ENCODE results near the gene DBNDD1.

DNA sequence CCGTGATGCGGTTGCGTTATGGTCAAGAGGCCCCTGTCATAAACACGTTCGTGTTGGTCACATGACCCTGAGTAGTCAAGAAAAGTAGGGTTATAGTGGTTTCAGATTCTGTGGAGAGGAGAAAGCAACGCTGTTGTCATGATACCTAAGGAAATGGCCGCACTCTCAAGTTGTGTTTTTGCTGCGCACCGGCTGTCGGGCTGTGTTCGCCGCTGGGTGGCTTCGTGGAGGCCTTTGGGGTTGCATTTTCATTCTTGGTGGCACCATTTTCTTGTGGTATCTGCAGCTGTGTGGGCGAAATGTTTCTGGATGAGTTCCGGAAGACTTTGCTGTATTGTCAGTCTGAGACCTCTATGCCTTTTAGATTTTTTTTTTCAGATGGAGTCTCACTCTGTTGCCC, 35.7 kb downstream of the DBNDD1 start:
- TF ChIP-seq, protein P1, sequence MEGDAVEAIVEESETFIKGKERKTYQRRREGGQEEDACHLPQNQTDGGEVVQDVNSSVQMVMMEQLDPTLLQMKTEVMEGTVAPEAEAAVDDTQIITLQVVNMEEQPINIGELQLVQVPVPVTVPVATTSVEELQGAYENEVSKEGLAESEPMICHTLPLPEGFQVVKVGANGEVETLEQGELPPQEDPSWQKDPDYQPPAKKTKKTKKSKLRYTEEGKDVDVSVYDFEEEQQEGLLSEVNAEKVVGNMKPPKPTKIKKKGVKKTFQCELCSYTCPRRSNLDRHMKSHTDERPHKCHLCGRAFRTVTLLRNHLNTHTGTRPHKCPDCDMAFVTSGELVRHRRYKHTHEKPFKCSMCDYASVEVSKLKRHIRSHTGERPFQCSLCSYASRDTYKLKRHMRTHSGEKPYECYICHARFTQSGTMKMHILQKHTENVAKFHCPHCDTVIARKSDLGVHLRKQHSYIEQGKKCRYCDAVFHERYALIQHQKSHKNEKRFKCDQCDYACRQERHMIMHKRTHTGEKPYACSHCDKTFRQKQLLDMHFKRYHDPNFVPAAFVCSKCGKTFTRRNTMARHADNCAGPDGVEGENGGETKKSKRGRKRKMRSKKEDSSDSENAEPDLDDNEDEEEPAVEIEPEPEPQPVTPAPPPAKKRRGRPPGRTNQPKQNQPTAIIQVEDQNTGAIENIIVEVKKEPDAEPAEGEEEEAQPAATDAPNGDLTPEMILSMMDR (conservative IDR thresholded peaks at IDR 0.05; ENCODE audit: low read depth in 2 of 2), result no peak
- TF ChIP-seq POLR2AphosphoS5 (IDR thresholded peaks at IDR 0.05; ENCODE audit: low read depth) (no peak), EZH2 (IDR thresholded peaks at IDR 0.05; ENCODE audit: low read depth, unreplicated experiment) (no peak)
- TF ChIP-seq, protein P2, sequence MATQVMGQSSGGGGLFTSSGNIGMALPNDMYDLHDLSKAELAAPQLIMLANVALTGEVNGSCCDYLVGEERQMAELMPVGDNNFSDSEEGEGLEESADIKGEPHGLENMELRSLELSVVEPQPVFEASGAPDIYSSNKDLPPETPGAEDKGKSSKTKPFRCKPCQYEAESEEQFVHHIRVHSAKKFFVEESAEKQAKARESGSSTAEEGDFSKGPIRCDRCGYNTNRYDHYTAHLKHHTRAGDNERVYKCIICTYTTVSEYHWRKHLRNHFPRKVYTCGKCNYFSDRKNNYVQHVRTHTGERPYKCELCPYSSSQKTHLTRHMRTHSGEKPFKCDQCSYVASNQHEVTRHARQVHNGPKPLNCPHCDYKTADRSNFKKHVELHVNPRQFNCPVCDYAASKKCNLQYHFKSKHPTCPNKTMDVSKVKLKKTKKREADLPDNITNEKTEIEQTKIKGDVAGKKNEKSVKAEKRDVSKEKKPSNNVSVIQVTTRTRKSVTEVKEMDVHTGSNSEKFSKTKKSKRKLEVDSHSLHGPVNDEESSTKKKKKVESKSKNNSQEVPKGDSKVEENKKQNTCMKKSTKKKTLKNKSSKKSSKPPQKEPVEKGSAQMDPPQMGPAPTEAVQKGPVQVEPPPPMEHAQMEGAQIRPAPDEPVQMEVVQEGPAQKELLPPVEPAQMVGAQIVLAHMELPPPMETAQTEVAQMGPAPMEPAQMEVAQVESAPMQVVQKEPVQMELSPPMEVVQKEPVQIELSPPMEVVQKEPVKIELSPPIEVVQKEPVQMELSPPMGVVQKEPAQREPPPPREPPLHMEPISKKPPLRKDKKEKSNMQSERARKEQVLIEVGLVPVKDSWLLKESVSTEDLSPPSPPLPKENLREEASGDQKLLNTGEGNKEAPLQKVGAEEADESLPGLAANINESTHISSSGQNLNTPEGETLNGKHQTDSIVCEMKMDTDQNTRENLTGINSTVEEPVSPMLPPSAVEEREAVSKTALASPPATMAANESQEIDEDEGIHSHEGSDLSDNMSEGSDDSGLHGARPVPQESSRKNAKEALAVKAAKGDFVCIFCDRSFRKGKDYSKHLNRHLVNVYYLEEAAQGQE (IDR thresholded peaks at IDR 0.05; ENCODE audit: unreplicated experiment), result no peak
- TF ChIP-seq, protein P3, sequence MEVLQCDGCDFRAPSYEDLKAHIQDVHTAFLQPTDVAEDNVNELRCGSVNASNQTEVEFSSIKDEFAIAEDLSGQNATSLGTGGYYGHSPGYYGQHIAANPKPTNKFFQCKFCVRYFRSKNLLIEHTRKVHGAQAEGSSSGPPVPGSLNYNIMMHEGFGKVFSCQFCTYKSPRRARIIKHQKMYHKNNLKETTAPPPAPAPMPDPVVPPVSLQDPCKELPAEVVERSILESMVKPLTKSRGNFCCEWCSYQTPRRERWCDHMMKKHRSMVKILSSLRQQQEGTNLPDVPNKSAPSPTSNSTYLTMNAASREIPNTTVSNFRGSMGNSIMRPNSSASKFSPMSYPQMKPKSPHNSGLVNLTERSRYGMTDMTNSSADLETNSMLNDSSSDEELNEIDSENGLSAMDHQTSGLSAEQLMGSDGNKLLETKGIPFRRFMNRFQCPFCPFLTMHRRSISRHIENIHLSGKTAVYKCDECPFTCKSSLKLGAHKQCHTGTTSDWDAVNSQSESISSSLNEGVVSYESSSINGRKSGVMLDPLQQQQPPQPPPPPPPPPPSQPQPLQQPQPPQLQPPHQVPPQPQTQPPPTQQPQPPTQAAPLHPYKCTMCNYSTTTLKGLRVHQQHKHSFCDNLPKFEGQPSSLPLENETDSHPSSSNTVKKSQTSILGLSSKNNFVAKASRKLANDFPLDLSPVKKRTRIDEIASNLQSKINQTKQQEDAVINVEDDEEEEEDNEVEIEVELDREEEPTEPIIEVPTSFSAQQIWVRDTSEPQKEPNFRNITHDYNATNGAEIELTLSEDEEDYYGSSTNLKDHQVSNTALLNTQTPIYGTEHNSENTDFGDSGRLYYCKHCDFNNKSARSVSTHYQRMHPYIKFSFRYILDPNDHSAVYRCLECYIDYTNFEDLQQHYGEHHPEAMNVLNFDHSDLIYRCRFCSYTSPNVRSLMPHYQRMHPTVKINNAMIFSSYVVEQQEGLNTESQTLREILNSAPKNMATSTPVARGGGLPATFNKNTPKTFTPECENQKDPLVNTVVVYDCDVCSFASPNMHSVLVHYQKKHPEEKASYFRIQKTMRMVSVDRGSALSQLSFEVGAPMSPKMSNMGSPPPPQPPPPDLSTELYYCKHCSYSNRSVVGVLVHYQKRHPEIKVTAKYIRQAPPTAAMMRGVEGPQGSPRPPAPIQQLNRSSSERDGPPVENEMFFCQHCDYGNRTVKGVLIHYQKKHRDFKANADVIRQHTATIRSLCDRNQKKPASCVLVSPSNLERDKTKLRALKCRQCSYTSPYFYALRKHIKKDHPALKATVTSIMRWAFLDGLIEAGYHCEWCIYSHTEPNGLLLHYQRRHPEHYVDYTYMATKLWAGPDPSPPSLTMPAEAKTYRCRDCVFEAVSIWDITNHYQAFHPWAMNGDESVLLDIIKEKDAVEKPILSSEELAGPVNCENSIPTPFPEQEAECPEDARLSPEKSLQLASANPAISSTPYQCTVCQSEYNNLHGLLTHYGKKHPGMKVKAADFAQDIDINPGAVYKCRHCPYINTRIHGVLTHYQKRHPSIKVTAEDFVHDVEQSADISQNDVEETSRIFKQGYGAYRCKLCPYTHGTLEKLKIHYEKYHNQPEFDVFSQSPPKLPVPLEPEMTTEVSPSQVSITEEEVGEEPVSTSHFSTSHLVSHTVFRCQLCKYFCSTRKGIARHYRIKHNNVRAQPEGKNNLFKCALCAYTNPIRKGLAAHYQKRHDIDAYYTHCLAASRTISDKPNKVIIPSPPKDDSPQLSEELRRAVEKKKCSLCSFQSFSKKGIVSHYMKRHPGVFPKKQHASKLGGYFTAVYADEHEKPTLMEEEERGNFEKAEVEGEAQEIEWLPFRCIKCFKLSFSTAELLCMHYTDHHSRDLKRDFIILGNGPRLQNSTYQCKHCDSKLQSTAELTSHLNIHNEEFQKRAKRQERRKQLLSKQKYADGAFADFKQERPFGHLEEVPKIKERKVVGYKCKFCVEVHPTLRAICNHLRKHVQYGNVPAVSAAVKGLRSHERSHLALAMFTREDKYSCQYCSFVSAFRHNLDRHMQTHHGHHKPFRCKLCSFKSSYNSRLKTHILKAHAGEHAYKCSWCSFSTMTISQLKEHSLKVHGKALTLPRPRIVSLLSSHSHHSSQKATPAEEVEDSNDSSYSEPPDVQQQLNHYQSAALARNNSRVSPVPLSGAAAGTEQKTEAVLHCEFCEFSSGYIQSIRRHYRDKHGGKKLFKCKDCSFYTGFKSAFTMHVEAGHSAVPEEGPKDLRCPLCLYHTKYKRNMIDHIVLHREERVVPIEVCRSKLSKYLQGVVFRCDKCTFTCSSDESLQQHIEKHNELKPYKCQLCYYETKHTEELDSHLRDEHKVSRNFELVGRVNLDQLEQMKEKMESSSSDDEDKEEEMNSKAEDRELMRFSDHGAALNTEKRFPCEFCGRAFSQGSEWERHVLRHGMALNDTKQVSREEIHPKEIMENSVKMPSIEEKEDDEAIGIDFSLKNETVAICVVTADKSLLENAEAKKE (CRISPR knock-in tag; IDR thresholded peaks at IDR 0.05), result no peak
